Liver (tissue), 9 donors: ENCODE results near the gene TRMO. TPM values are rescaled to one million over a fixed set of nuclear protein-coding genes. Genes with fewer than 3 reads are reported as not detected.
A peak's percentile ranks its signal among the peaks of the same experiment; 100 is the strongest.

Source experiments
- DNase-seq: peaks from one replicate; pipeline ENCODE4 v3.0.0-alpha.2; 2017; ENCODE audit warnings: low spot score
- H3K27ac ChIP-seq, 2 donors: one replicate each; pipeline ENCODE4 v1.7.0; 2013; ENCODE audit warnings: inconsistent platforms in 2 of 2, low read length in 2 of 2, control low read depth in 1 of 2, low read depth in 1 of 2, mild to moderate bottlenecking in 1 of 2
- H3K27me3 ChIP-seq, 4 donors: one replicate each; pipeline versions ENCODE4 v1.6.1 to v1.7.0; 2013; ENCODE audit warnings: low read length in 3 of 4, inconsistent platforms in 1 of 4, mild to moderate bottlenecking in 1 of 4, moderate library complexity in 1 of 4; ENCODE audit not compliant: control insufficient read depth in 4 of 4, insufficient read depth in 4 of 4
- H3K36me3 ChIP-seq, 4 donors: one replicate each; pipeline versions ENCODE4 v1.6.1 to v1.7.0; 2013; ENCODE audit warnings: low read length in 3 of 4, mild to moderate bottlenecking in 3 of 4, low read depth in 1 of 4, moderate library complexity in 1 of 4; ENCODE audit not compliant: control insufficient read depth in 4 of 4, insufficient read depth in 3 of 4
- H3K4me1 ChIP-seq, 4 donors: one replicate each; pipeline versions ENCODE4 v1.6.1 to v1.7.0; 2013; ENCODE audit warnings: low read length in 3 of 4, mild to moderate bottlenecking in 3 of 4, moderate library complexity in 1 of 4; ENCODE audit not compliant: control insufficient read depth in 4 of 4, insufficient read depth in 4 of 4
- H3K4me3 ChIP-seq, 3 donors: one replicate each; pipeline versions ENCODE4 v1.6.1 to v1.7.0; 2013; ENCODE audit warnings: low read length in 3 of 3, control low read depth in 1 of 3, low read depth in 1 of 3, mild to moderate bottlenecking in 1 of 3
- H3K9ac ChIP-seq, 2 donors: one replicate each; pipeline ENCODE4 v1.7.0; 2013; ENCODE audit warnings: low read length in 2 of 2, mild to moderate bottlenecking in 2 of 2, moderate library complexity in 2 of 2, control low read depth in 1 of 2, low read depth in 1 of 2
- H3K9me3 ChIP-seq, 4 donors: one replicate each; pipeline versions ENCODE4 v1.6.1 to v1.7.0; 2013; ENCODE audit warnings: low read length in 3 of 4; ENCODE audit not compliant: control insufficient read depth in 4 of 4
- FOXA1 ChIP-seq: IDR thresholded peaks from 2 replicates; pipeline ENCODE4 v1.6.1; 2016; ENCODE audit warnings: antibody characterized with exemption
- FOXA2 ChIP-seq: IDR thresholded peaks from 2 replicates; pipeline ENCODE4 v1.6.1; 2016; ENCODE audit warnings: antibody characterized with exemption
- GABPA ChIP-seq, 2 donors: IDR thresholded peaks in 1 of 2; conservative IDR thresholded peaks in 1 of 2; 2 replicates each; pipeline ENCODE4 v1.6.1; 2016; ENCODE audit warnings: antibody characterized with exemption in 2 of 2, mild to moderate bottlenecking in 1 of 2, moderate library complexity in 1 of 2
- HNF4G ChIP-seq: IDR thresholded peaks from 2 replicates; pipeline ENCODE4 v1.6.1; 2016; ENCODE audit warnings: antibody characterized with exemption
- JUND ChIP-seq, 2 donors: IDR thresholded peaks; 2 replicates each; pipeline ENCODE4 v1.6.1; 2016; ENCODE audit warnings: antibody characterized with exemption in 2 of 2
- NR2F2 ChIP-seq: IDR thresholded peaks from 2 replicates; pipeline ENCODE4 v1.6.1; 2016; ENCODE audit warnings: antibody characterized with exemption
- RAD21 ChIP-seq, 2 donors: IDR thresholded peaks; 2 replicates each; pipeline ENCODE4 v1.6.1; 2016; ENCODE audit warnings: antibody characterized with exemption in 2 of 2, mild to moderate bottlenecking in 2 of 2
- SP1 ChIP-seq: IDR thresholded peaks from 2 replicates; pipeline ENCODE4 v1.6.1; 2018; ENCODE audit warnings: antibody characterized with exemption, mild to moderate bottlenecking
- TAF1 ChIP-seq: conservative IDR thresholded peaks from 2 replicates; pipeline ENCODE4 v1.6.1; 2016; ENCODE audit warnings: antibody characterized with exemption, mild to moderate bottlenecking
- WGBS: extraction: QIAGEN DNeasy Blood & Tissue Kit; methylation state at CpG from one replicate; pipeline ENCODE4 v1.1.7; 2013; 5-methylcytosine and 5-hydroxymethylcytosine counted together
- polyA plus RNA-seq, 2 donors: library from polyadenylated mRNA; stranded (reverse) in 1 of 2; unstranded in 1 of 2; fragments of 200-250 nt in 1 of 2; fragments of >200 nt in 1 of 2; fragmentation: Nextera tagmentation in 1 of 2; extraction: Ambion mirVana in 1 of 2; gene quantifications; one replicate each; pipeline versions ENCODE4 v1.2.1 to v1.2.3, GENCODE V29; 2013 to 2015
- total RNA-seq, 2 donors: library from RNA; depleted of rRNA; stranded (reverse); fragments of >200 nt; gene quantifications; one replicate each; pipeline ENCODE4 v1.2.3, GENCODE V29; 2014
- TF ChIP-seq, protein P1 (sequence below): IDR thresholded peaks from 2 replicates; pipeline ENCODE4 v1.6.1; 2016; ENCODE audit warnings: antibody characterized with exemption
- TF ChIP-seq, protein P2 (sequence below): IDR thresholded peaks from 2 replicates; pipeline ENCODE4 v1.6.1; 2016; ENCODE audit warnings: antibody characterized with exemption
- TF ChIP-seq, protein P3 (sequence below): IDR thresholded peaks from 2 replicates; pipeline ENCODE4 v1.6.1; 2016; ENCODE audit warnings: antibody characterized with exemption
- TF ChIP-seq, protein P4 (sequence below): fragments of 150-350 bp; IDR thresholded peaks from 2 replicates; pipeline ENCODE4 v1.5.1; 2017; ENCODE audit warnings: improper control_type of control experiment, low read depth, low read length; ENCODE audit not compliant: missing input control
- TF ChIP-seq, protein P5 (sequence below): IDR thresholded peaks from 2 replicates; pipeline ENCODE4 v1.6.1; 2016; ENCODE audit warnings: antibody characterized with exemption, mild to moderate bottlenecking
- donor health status: healthy.
- donor health status: healthy.
- donor health status: healthy.
- donor health status: healthy.
- donor health status: healthy.

TRMO gene
- total and polyA plus RNA-seq, 4 donors = 7.0 to 13.2 (median 9.7) TPM

DNA sequence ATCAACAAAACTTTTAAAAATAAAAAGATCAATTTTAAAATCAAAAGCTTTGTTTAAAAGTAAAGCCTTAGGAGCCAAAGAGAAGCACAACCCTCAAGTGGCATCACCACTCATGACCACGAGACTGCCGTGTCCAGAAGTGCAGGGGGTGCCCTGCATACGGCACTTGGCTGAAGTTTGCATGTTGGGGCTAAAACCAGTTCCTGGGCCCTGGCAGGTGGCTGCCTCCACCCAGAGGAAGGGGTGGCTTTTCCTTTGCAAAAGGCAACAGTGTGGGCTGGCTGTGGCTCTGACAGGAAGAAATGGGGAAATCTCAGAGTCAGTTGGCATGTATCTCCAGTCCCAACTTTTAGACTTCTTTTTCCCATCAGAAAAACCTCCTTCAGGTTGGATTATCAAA, 15.3 kb downstream of the TRMO start:
- Histone ChIP-seq H3K27ac (peak overlapping the region; percentile 43 to 55), H3K27me3 (no peaks in the 10 kb centered on the region), H3K4me1 (no peaks in the 10 kb centered on the region), H3K36me3 (peaks cover 4 to 47% (median 28%) of the 10 kb centered on the region in 4 donors), H3K9me3 (no peaks in the 10 kb centered on the region), H3K4me3 (no peak overlapping the region), H3K9ac (no peak overlapping the region)
- TF ChIP-seq TAF1 = no peak
- TF ChIP-seq, protein P1, sequence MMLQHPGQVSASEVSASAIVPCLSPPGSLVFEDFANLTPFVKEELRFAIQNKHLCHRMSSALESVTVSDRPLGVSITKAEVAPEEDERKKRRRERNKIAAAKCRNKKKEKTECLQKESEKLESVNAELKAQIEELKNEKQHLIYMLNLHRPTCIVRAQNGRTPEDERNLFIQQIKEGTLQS = no peak
- no peak for TF ChIP-seq HNF4G
- TF ChIP-seq, protein P2, sequence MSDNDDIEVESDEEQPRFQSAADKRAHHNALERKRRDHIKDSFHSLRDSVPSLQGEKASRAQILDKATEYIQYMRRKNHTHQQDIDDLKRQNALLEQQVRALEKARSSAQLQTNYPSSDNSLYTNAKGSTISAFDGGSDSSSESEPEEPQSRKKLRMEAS = no peak
- no peak for TF ChIP-seq RAD21 (IDR thresholded peaks at IDR 0.05)
- no peak for TF ChIP-seq JUND (IDR thresholded peaks at IDR 0.05)
- TF ChIP-seq NR2F2 = no peak
- no peak for TF ChIP-seq FOXA2
- TF ChIP-seq, protein P3, sequence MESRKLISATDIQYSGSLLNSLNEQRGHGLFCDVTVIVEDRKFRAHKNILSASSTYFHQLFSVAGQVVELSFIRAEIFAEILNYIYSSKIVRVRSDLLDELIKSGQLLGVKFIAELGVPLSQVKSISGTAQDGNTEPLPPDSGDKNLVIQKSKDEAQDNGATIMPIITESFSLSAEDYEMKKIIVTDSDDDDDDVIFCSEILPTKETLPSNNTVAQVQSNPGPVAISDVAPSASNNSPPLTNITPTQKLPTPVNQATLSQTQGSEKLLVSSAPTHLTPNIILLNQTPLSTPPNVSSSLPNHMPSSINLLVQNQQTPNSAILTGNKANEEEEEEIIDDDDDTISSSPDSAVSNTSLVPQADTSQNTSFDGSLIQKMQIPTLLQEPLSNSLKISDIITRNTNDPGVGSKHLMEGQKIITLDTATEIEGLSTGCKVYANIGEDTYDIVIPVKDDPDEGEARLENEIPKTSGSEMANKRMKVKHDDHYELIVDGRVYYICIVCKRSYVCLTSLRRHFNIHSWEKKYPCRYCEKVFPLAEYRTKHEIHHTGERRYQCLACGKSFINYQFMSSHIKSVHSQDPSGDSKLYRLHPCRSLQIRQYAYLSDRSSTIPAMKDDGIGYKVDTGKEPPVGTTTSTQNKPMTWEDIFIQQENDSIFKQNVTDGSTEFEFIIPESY = no peak
- TF ChIP-seq, protein P4, sequence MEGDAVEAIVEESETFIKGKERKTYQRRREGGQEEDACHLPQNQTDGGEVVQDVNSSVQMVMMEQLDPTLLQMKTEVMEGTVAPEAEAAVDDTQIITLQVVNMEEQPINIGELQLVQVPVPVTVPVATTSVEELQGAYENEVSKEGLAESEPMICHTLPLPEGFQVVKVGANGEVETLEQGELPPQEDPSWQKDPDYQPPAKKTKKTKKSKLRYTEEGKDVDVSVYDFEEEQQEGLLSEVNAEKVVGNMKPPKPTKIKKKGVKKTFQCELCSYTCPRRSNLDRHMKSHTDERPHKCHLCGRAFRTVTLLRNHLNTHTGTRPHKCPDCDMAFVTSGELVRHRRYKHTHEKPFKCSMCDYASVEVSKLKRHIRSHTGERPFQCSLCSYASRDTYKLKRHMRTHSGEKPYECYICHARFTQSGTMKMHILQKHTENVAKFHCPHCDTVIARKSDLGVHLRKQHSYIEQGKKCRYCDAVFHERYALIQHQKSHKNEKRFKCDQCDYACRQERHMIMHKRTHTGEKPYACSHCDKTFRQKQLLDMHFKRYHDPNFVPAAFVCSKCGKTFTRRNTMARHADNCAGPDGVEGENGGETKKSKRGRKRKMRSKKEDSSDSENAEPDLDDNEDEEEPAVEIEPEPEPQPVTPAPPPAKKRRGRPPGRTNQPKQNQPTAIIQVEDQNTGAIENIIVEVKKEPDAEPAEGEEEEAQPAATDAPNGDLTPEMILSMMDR = no peak
- no peak for TF ChIP-seq FOXA1
- no peak for TF ChIP-seq GABPA (IDR thresholded peaks at IDR 0.05 in 1 of 2, conservative IDR thresholded peaks at IDR 0.05 in 1 of 2)
- no peak for DNase-seq
- WGBS = 56% methylated on average over 3 of the region's 3 CpGs

DNA sequence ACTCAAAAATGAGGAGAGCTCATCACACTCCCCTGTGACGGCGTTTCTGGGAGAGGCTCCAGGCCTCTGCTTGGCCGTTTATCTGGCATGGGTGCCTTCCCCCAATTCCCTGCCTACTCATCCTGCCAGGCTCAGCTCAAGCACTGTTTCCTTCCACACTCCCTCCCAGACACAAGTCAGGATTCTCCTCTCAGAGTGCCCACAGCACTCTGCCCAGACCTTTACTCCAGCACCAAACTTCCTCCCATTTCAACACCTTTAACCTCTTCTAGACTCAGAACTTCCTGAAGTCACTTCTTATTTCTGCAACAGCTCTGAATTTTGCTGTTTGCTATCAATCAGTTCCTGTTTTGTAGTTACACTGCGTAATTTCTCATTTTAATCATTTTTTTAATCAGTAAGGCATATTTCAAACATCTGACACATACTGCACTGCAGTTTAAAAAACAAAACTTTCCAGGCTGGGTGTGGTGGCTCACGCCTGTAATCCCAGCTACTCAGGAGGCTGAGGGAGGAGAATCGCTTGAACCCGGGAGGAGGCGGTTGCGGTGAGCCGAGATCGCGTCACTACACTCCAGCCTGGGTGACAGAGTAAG, 16.0 kb downstream of the TRMO start:
- H3K36me3 ChIP-seq = peaks cover 4 to 39% (median 22%) of the 10 kb centered on the region in 4 donors
- 66% methylated on average over 12 of the region's 12 CpGs for WGBS
- DNase-seq = no peak

More for the DNA sequence above, 16.0 kb downstream of the TRMO start:
- H3K4me1 ChIP-seq = no peaks in the 10 kb centered on the region
- no peaks in the 10 kb centered on the region for H3K27me3 ChIP-seq
- no peaks in the 10 kb centered on the region for H3K9me3 ChIP-seq
- H3K4me3 ChIP-seq = no peak overlapping the region
- TF ChIP-seq SP1 (peak; percentile 8), NR2F2 (peak; percentile 85), FOXA2 (no peak), TAF1 (no peak)
- TF ChIP-seq, protein P2 = no peak
- TF ChIP-seq, protein P3 = no peak
- TF ChIP-seq, protein P5, sequence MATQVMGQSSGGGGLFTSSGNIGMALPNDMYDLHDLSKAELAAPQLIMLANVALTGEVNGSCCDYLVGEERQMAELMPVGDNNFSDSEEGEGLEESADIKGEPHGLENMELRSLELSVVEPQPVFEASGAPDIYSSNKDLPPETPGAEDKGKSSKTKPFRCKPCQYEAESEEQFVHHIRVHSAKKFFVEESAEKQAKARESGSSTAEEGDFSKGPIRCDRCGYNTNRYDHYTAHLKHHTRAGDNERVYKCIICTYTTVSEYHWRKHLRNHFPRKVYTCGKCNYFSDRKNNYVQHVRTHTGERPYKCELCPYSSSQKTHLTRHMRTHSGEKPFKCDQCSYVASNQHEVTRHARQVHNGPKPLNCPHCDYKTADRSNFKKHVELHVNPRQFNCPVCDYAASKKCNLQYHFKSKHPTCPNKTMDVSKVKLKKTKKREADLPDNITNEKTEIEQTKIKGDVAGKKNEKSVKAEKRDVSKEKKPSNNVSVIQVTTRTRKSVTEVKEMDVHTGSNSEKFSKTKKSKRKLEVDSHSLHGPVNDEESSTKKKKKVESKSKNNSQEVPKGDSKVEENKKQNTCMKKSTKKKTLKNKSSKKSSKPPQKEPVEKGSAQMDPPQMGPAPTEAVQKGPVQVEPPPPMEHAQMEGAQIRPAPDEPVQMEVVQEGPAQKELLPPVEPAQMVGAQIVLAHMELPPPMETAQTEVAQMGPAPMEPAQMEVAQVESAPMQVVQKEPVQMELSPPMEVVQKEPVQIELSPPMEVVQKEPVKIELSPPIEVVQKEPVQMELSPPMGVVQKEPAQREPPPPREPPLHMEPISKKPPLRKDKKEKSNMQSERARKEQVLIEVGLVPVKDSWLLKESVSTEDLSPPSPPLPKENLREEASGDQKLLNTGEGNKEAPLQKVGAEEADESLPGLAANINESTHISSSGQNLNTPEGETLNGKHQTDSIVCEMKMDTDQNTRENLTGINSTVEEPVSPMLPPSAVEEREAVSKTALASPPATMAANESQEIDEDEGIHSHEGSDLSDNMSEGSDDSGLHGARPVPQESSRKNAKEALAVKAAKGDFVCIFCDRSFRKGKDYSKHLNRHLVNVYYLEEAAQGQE = no peak
- TF ChIP-seq, protein P1 = no peak
- peak overlapping the region; percentile 43 to 60 for H3K27ac ChIP-seq
- H3K9ac ChIP-seq = peak overlapping the region in 1 of 2 donors; percentile 18
